Gastroesophageal sphincter (tissue), 4 donors: ENCODE data around the gene TRMT61A. TPM values are rescaled to one million over a fixed set of nuclear protein-coding genes. Genes with fewer than 3 reads are reported as not detected.
"Not testable (repeated sequence)": the region's sequence is repeated elsewhere in the genome, so short reads cannot be mapped to it uniquely, and the experiment has no call there.

Source experiments
- ATAC-seq: fragments of 150-250 bp; one replicate; pipeline ENCODE4 v1.9.1; 2016; ENCODE audit warnings: mild to moderate bottlenecking, moderate library complexity
- H3K27ac ChIP-seq, 4 donors: fragments of 200-600 bp; sonication (generic) in 3 of 4; 1 replicate in 3 of 4; 2 replicates in 1 of 4; pipeline ENCODE4 v1.5.1; 2016 to 2019
- H3K27me3 ChIP-seq: fragments of 200-600 bp; sonication (generic); one replicate; pipeline ENCODE4 v1.5.1; 2019
- H3K36me3 ChIP-seq, 2 donors: fragments of 200-600 bp; sonication (generic); one replicate each; pipeline ENCODE4 v1.5.1; 2019; ENCODE audit warnings: control low read depth in 1 of 2
- H3K4me1 ChIP-seq, 3 donors: fragments of 200-600 bp; sonication (generic); 1 replicate in 2 of 3; 2 replicates in 1 of 3; pipeline ENCODE4 v1.5.1; 2016 to 2019; ENCODE audit warnings: control low read depth in 2 of 3
- H3K4me3 ChIP-seq, 2 donors: fragments of 200-600 bp; sonication (generic); one replicate each; pipeline ENCODE4 v1.5.1; 2019; ENCODE audit warnings: mild to moderate bottlenecking in 1 of 2, moderate library complexity in 1 of 2
- H3K9me3 ChIP-seq, 3 donors: fragments of 200-600 bp; sonication (generic); one replicate each; pipeline ENCODE4 v1.5.1; 2017 to 2019; ENCODE audit warnings: control low read depth in 2 of 3
- EP300 ChIP-seq: sonication (generic); formaldehyde crosslinking; IDR thresholded peaks from one replicate; pipeline ENCODE4 v1.6.1; 2017; ENCODE audit warnings: antibody characterized with exemption, mild to moderate bottlenecking
- POLR2A ChIP-seq, 2 donors: fragments of 450-650 bp; IDR thresholded peaks; one replicate each; pipeline ENCODE4 v1.6.1; 2017; ENCODE audit warnings: antibody characterized with exemption in 2 of 2, mild to moderate bottlenecking in 2 of 2, moderate library complexity in 1 of 2
- POLR2AphosphoS5 ChIP-seq: sonication (generic); formaldehyde crosslinking; IDR thresholded peaks from one replicate; pipeline ENCODE4 v1.6.1; 2017; ENCODE audit warnings: antibody characterized with exemption
- WGBS, 2 donors: methylation state at CpG; one replicate each; pipeline ENCODE4 v1.1.5; 2018; ENCODE audit warnings: low coverage in 1 of 2; 5-methylcytosine and 5-hydroxymethylcytosine counted together
- total RNA-seq, 4 donors: library from RNA; depleted of rRNA; stranded (reverse); fragments of >200 nt; gene quantifications; one replicate each; pipeline ENCODE4 v1.1.0, GENCODE V29; 2016
- TF ChIP-seq, protein P1 (sequence below), 4 experiments: fragments of 200-600 bp in 2 of 4; fragments of 450-650 bp in 2 of 4; sonication (generic) in 1 of 4; IDR thresholded peaks; one replicate each; pipeline ENCODE4 v1.5.1; 2017 to 2019; ENCODE audit warnings: antibody characterized with exemption in 4 of 4, mild to moderate bottlenecking in 2 of 4, moderate library complexity in 2 of 4

The TRMT61A gene
- total RNA-seq, 4 donors from 2014 or later: 22.5 to 45.2 (median 30.9) TPM

DNA sequence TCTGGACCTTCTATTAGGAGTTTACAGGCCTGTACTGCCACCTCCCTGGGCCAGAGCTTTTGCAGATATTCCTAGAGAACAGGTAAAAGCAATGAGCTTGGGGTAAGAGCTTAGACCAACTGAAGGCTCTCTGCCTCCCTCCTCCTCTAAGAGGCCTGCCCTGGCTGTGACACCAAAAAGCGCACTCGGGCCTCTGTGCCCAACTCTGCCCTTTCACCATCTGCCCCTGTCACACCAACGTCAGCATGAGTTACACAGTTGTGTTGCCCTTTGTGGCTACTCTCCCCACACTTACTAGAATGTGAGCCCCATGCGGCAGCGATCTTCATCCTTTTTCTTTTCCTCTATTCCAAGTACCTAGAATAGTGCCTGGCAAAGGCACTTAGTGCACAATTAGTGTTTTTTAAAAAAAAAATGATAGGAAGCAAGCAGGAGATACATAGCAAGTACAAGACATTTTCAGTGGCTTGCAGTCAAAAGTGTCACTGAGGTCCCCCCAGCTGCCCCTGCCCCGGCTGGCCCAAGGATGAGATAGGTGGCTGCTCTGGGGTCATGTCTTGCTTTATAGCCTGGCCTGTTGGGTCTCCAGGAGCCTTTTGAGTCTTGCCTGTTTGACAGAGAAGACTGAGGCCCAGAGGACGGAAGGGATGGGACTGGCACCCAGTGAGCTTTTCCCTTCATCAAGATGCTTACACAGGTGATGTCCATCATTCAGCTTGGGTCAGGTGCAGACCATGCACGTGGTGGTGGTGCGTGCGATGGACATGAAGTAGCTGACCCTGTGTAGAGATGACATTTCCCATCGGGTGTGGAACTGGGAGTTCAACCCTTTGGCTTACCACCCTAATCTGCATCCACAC, 18.9 kb upstream of the TRMT61A start:
- WGBS, 2 donors: 87 to 90% methylated on average over 6 to 10 of the region's 11 CpGs
- ATAC-seq: no peak
- TF ChIP-seq POLR2AphosphoS5: no peak
- TF ChIP-seq, protein P1, sequence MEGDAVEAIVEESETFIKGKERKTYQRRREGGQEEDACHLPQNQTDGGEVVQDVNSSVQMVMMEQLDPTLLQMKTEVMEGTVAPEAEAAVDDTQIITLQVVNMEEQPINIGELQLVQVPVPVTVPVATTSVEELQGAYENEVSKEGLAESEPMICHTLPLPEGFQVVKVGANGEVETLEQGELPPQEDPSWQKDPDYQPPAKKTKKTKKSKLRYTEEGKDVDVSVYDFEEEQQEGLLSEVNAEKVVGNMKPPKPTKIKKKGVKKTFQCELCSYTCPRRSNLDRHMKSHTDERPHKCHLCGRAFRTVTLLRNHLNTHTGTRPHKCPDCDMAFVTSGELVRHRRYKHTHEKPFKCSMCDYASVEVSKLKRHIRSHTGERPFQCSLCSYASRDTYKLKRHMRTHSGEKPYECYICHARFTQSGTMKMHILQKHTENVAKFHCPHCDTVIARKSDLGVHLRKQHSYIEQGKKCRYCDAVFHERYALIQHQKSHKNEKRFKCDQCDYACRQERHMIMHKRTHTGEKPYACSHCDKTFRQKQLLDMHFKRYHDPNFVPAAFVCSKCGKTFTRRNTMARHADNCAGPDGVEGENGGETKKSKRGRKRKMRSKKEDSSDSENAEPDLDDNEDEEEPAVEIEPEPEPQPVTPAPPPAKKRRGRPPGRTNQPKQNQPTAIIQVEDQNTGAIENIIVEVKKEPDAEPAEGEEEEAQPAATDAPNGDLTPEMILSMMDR (IDR thresholded peaks at IDR 0.05): no peak
- TF ChIP-seq POLR2A (IDR thresholded peaks at IDR 0.05): no peak
- no peak for TF ChIP-seq EP300

DNA sequence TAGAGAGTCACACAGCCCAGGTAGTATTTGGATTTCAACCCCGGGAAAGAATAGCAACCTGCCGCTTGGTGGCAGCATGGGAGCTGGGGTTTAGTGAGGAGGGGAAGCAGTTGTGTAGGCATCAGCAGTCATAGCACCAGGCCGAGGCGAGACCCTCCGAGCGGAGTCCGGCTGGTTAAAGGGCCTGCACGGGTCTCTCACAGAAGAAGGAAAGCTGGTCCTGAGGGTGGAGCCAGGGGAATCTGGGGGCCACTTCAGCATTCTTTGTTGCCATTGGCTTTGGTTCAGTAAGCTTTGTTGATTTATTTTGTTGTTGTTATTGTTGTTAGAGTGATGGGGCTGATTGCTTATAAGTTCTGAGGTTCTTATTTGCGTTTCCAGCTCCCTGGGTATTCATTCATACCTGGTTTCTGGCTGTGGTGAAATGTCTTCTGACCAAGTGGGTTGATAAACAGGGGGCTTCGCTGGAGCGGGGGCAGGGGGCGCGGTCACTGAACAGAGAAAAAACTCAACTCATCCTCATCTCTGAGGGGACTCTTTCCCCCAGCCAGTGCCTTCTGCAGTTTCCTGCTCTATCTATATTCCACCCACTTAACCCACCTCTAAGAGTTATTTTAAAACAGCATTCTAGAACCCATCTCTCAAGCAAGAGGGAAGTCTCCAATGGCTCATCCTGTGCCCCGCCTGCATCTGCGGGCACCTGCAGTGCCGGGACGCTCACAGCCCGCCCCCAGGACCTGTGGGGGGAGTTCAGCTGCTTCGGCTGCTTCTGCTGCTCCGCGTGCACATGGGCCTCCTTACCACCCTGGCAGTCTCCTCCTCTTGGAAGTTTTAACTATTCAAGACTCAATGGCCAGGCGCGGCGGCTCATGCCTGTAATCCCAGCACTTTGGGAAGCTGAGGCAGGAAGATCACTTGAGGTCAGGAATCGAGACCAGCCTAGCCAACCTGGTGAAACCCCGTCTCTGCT, 18.0 kb upstream of the TRMT61A start:
- no peak for ATAC-seq
- Histone ChIP-seq H3K27me3 (no peaks in the 10 kb centered on the region), H3K4me1 (peaks cover 3 to 22% (median 13%) of the 10 kb centered on the region in 3 donors), H3K9me3 (no peaks in the 10 kb centered on the region), H3K36me3 (peaks cover 0 to 49% of the 10 kb centered on the region in 2 donors), H3K27ac (no peak overlapping the region), H3K4me3 (no peak overlapping the region)
- TF ChIP-seq EP300 (no peak), POLR2AphosphoS5 (no peak), POLR2A (IDR thresholded peaks at IDR 0.05) (no peak)
- TF ChIP-seq, protein P1 (IDR thresholded peaks at IDR 0.05): no peak
- 87 to 88% methylated on average over 9 to 25 of the region's 26 CpGs for WGBS, 2 donors

More for the DNA sequence above, 18.9 kb upstream of the TRMT61A start:
- peaks cover 0 to 58% of the 10 kb centered on the region in 2 donors for H3K36me3 ChIP-seq
- H3K4me3 ChIP-seq: no peak overlapping the region
- peaks cover 3 to 22% (median 13%) of the 10 kb centered on the region in 3 donors for H3K4me1 ChIP-seq
- no peaks in the 10 kb centered on the region for H3K9me3 ChIP-seq
- no peaks in the 10 kb centered on the region for H3K27me3 ChIP-seq
- H3K27ac ChIP-seq: no peak overlapping the region

DNA sequence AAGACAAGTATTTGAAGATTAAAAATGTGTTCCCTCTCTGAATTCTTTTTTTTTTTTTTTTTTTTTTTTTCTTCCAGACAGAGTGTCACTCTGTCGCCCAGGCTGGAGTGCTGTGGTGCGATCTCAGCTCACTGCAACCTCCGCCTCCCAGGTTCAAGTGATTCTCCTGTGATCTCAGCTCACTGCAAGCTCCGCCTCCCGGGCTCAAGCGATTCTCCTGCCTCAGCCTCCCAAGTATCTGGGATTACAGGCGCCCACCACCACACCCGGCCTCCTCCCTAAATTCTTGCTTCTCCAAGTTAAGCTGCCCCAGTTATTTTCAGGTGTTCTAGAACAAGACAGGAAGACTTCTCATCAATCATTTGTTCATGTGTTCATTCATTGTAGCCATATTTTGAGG, 16.8 kb upstream of the TRMT61A start:
- H3K4me3 ChIP-seq, H3K9me3 ChIP-seq, H3K27me3 ChIP-seq, ATAC-seq: not testable (repeated sequence)
- Histone ChIP-seq H3K36me3 (peaks cover 0 to 40% of the 10 kb centered on the region in 2 donors), H3K27ac (peak overlapping the region; percentile 42 to 86 (median 82)), H3K4me1 (peaks cover 3 to 22% (median 13%) of the 10 kb centered on the region in 3 donors)
- 100% methylated on average over 3 of the region's 8 CpGs; no CpG with 5 or more reads in 1 of the 2 donors for WGBS, 2 donors

DNA sequence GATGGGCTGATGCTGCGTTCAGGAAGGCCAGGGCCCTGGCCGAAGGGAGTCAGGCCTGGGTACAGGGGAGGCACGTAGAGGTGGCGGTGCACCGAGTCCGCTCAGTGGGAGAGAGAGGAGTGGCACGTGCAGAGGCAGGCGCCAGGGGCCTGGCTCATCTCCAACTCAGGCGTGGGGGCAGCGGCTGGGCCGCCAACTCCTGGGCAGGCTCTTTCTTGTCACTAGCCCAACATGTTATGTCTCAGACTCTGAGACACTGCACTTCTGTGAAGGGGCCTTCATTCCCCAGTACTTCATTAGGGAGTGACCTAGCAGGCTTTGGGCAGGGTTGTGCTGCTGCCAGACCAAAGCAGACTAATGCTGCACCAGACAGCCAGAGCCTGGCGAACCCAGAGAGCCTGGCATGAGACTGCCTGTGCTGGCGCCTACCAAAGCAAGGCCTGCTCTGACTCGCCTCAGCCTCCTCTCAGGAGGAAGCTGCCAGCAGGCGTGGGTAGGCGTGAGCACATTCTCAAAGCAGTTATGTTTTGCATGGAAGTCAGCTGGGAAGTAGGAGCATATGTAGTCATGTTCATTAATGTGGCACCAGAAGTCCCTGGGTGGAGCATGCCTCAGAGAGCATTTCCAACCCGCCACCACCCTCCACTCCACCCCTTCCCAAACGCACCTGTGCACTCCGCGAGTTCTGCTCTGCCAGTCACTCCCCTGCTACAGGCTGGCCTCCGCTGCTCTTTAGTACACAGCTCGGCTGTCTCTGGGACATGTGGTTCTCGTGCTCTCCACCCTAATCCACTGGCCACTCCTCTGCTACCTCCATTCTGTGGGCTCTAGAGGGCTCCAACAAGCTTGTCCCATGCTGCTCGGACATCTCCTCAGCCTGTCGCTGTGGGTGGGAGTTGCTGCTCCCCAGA, 16.0 kb upstream of the TRMT61A start:
- WGBS, 2 donors: 15 to 29% methylated on average over 12 to 21 of the region's 25 CpGs
- Histone ChIP-seq H3K4me3 (no peak overlapping the region), H3K4me1 (peaks cover 3 to 29% (median 15%) of the 10 kb centered on the region in 3 donors), H3K27me3 (no peaks in the 10 kb centered on the region), H3K36me3 (peaks cover 0 to 36% of the 10 kb centered on the region in 2 donors), H3K27ac (peak overlapping the region; percentile 42 to 86 (median 82)), H3K9me3 (no peaks in the 10 kb centered on the region)
- TF ChIP-seq POLR2A (IDR thresholded peaks at IDR 0.05): no peak
- TF ChIP-seq POLR2AphosphoS5: no peak
- no peak for TF ChIP-seq EP300
- TF ChIP-seq, protein P1 (IDR thresholded peaks at IDR 0.05): no peak
- ATAC-seq: peak; percentile 84
